IPS DF 19.7 (cell line): ENCODE results near the gene B3GAT2.

Source experiments
- DNase-seq: peaks from one replicate; pipeline ENCODE4 v3.0.0-alpha.2; 2013; ENCODE audit warnings: low read depth, low spot score

The B3GAT2 gene

DNA sequence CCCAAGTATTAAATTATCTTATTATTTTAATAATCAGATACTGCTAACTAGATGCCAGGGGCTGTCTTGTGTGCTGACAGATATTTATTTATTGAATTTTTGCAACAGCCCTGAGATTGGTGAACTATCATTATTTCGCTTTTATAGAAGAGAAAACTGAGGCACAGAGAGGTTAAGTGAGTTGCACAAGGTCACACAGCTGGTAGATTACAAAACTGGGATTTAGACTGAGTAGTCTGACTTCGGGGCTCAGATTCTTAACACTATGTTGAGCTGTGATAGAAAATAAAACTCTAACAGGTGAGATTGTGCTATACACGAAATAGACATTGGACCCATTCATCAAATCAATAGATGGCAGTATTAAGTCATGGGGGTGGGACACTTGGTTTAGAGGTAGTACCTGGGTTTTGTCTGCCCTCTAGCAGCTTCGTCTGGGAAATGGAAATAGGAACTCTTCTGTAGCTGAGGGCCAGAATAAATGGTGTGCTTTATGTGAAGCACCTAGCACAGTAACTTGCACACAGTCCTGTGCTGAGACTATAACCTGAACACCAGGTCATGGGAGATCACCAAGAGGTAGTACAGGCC is 113.4 kb downstream of the B3GAT2 start:
- no peak for DNase-seq

DNA sequence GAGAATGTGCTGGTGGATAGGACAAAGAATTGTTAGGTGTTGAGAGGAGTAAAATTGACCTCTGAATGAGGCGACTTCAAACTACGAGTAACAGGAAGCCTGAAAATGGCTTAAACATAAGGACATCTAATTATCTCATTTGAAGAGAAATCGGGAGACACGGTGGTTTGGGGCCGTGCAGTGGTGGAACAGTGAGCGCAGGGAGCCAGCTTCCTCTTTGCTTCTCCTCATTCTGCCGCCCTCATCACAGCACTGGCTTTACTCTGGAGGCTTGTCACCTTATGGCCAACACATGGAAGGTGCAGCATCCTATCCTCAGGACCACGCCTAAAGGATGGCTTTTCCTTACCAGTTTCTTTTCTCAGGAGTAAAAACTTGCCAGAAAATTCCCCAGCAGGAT is 114.3 kb downstream of the B3GAT2 start:
- DNase-seq = no peak

DNA sequence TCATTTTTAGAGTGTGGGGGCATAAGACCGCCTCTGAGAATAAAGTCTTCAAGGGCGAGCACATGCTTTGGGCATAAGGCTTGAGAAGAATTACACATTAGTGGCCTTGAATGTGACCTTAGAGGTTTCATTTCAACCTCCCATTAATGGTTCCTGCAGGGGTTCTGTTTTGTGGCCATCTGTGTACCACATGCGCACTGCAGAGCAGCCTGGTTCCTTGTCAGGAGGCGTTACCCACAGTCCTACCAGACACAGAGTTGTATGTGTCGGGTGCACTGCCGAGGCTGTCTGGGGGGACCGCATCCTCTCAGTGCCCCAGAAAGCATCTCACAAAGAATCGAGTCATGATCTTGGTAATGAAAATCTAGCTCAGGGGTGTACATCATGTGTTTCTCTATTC is 115.7 kb downstream of the B3GAT2 start:
- no peak for DNase-seq

GRCh38 chr6:70839286-70840266 is 117.3 kb downstream of the B3GAT2 start:
- DNase-seq = no peak

DNA sequence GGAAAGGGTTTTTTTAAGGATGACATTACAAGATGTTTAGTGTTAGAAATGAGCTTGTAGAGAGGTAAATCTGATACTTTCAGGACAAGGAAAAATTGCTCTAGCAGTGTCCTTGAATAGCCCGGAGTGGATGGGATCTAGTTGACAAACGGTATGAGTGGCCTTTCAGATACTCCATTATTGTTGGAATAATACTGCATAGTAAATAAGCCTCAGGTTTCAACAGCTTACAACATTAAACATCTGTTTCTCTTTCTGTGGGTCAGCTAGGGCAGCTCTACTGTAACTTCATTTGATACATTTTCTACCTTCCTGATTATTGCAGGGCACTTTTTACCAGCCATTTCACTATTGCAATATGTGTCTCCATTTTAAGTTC is 118.0 kb downstream of the B3GAT2 start:
- DNase-seq = no peak

- DNase-seq = no peak
Measured at GRCh38 chr6:70834520-70834919, 122.3 kb downstream of the B3GAT2 start.

GRCh38 chr6:70831427-70831826 is 125.4 kb downstream of the B3GAT2 start:
- no peak for DNase-seq

DNA sequence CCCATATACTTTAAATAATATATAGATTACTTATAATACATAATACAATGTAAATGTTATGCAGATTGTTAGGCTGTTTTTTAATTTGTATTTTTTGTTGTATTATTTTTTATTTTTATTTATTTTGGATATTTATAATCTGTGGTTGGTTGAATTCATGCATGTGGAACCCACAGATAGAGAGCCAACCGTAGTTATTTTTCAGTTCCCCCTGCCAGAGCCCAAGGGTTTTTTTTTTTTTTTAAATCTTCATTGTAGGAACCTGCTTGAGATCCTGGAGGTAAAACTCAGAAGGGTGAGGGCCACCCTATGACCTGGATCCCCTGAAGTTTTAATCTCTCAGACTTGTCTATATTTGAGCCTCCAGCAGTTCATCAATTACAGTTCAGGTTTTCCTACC is 133.2 kb downstream of the B3GAT2 start:
- DNase-seq = no peak

- DNase-seq = no peak
Measured at GRCh38 chr6:70821751-70822150, 135.1 kb downstream of the B3GAT2 start.

DNA sequence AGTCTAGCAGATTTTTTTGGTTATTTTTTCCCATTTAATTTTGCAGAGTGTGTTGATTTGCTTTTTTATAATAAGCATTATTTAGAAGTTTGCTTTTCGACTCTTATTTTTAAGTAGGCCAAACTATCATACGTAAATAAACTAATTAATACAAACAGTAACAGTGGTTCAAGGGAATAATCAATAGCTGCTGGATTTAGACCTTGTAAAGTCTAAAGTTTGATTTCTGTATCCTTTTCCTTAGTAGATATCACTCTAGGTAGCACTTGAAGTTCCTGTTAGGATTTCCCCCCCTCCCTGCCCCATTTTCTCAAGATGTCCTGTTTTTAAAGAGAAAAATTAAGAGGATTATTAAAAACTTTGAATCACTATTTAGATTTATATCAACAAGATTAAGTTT is 136.1 kb downstream of the B3GAT2 start:
- no peak for DNase-seq

DNA sequence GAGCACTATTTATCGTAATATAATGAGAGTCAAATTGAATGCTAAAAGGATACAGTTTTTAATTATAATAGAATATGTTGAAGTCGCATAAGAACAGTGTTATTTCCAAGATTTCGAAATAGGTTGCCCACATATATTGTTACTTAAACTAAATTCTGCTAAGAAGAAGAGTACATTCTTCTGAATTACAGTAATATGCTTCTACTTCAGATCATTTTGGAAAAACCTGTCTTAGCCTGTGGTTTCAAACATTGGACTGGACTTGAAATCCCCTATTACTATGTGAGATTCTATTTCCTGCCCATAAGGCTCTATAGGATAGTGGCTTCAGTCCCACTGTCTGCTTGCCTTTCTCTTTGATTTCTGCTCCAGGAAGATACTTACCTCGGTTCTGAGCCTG is 137.2 kb downstream of the B3GAT2 start:
- no peak for DNase-seq

DNA sequence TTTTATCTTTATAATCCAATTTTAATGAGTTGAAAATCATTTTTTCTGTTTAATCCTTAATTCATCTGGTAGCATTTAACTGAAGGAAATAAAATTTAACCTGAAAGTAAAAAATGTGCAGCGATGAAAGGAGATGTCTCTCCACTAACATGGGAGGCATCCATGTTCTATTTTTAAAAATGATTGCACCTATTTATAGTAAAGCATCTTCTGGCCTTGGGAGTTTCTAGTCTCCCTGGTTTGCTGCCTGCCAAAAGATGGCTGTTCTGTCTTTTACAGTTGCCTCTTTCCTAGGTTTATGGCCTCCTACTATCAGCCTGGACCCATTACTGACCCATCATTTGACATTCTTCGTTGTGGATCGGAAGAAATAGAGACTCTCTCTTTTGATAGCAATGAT is 143.0 kb downstream of the B3GAT2 start:
- no peak for DNase-seq

- DNase-seq = no peak
Measured at GRCh38 chr6:70811788-70812187, 145.1 kb downstream of the B3GAT2 start.
